GM21360 (cell line): Measurements from ENCODE around the gene RAB31.

Experiments used
- ATAC-seq: cut with Tn5 transposase; IDR thresholded peaks from one replicate; pipeline ENCODE4 v1.9.1; 2021; ENCODE audit warnings: mild to moderate bottlenecking, moderate library complexity; ENCODE audit not compliant: unreplicated experiment

Gene RAB31

GRCh38 chr18:9814431-9814830 is 106.3 kb downstream of the RAB31 start:
- ATAC-seq: no peak

- no peak for ATAC-seq
These were observed 109.2 kb downstream of the RAB31 start for GRCh38 chr18:9817286-9817685.

DNA sequence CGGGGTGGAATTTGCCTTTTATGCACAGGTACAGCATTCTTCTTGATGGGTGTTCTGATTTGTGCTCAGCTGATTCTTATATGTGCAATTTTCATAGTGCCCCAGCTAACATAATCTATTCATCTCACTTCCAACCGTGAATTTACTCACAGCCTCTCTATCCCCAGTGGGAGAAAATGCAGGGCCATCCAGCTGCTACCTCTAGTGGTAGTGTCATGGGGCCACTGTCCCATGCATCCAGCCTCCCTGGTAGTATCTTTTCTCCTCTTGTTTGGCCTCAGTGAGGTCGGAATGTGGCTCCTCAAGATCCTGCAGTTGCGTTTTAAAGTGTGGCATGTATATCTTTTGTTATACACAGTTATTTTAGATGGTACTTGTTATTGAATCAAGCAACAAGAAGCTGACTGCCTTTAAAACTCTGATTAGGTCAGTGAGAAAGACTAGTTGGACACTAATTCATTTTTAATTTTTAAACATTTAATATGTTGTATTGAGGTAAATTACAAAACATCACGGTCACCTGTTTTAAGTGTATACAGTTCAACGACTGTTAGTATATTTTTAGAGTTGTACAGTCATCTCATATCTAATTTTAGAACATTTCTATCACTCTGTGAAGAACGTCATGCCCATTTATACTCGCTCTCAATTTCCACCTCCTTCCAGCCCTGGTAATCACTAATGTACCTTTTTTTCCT is 109.8 kb downstream of the RAB31 start:
- no peak for ATAC-seq

GRCh38 chr18:9818423-9818734 is 110.3 kb downstream of the RAB31 start:
- ATAC-seq: no peak

GRCh38 chr18:9820127-9820526 is 112.0 kb downstream of the RAB31 start:
- ATAC-seq: no peak

GRCh38 chr18:9820719-9821118 is 112.6 kb downstream of the RAB31 start:
- no peak for ATAC-seq

DNA sequence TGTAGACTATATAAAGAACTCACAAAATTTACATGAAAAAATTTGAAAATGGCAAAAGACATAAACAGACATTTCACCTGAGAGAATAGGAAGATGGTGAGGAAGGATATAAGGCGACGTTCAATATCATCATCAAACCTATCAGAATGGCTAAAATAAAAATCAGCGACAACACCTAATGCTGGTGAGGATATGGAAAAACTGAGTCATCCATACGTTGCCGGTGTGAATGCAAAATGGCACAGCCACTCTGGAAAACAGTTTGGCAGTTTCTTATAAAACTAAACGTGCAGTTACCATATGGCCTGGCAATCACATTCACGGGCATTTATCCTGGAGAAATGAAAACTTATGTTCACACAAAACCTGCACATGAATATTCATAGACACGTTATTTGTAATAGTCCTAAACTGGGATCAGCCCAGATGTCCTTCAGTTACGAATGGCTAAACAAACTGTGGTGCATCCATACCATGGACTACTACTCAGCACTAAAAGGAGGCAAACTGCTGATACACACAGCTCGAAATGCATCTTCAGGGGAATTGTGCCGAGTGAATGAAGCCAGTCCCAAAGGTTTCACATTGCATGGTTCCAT is 114.6 kb downstream of the RAB31 start:
- no peak for ATAC-seq

- ATAC-seq: no peak
These were observed 115.8 kb downstream of the RAB31 start for GRCh38 chr18:9823805-9824473.

DNA sequence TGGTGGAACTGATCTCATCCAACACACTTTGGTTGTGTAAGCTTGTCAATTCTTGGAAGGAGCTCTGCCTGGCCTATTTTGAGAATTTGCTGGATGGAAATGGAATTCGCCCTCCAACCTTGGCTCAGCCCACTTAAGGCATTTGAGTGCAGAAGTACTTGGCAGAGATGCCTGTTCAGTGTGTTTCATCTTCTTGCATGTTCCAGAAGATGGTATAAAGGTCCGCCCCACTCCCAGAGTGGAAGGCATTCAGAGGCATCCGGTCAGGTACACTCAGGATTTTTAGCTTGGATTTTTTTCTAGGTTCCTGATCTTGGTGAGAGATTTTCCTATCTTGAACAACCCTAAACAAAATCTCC is 116.4 kb downstream of the RAB31 start:
- no peak for ATAC-seq

DNA sequence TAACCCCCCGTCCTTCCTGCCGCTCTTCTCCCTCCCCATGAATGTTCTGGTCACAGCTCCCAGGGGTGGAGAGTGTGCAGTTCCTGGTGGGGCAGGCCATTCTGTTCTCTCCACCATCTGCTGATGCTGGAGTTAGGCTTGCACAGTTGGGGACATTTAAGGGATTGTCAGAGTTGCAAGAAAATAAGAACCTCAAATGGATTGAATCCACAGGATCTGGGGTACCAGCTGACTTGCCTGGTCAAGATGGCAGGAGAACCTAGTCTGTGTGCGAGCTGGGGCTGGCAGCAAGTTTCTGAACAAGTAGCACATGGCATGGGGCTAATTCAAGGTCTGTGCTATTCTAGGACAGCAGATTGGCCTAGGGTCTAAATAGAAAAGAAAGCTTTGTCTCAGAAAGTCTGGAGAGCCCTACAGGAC is 116.9 kb downstream of the RAB31 start:
- no peak for ATAC-seq

DNA sequence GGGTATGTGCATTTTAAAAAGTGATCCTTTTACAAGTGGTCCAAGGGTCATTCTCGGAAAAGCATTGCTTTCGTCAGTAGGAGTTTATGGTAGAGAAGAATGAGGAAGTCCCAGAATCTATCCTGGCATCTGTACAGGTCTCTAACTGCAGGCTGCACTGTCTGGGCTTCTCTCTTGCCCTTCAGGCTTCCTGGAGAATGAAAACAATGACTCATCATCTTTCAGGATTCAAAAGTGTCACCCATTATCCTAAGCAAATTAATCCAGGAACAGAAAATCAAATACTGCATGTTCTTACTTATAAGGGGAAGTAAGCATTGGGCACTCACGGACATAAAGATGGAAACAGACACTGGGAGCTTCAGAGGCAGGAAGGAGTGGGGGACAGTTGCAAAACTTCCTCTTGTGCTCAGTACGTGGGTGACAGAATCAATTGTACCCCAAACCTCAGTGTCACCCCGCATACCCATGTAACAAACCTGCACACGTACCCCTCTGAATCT is 117.5 kb downstream of the RAB31 start:
- ATAC-seq: no peak

DNA sequence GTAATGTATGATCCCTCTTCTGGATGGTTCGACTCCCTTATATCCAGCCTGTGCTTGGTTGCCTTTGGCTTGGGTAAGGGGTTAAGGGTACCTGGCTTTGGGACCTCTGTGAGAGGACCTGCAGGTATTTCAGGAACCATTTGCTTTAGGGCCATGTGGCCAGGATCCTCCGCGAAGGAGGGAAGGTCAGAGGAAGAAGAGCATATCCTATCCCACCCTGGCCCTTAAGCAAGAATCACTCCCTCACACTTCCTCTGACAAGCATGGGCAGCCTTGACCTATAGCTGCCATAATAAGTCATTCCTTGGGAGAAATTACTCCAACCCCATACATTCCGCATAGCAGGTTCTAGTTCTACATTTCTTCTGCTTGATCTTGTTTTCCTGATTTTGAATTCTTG is 118.6 kb downstream of the RAB31 start:
- no peak for ATAC-seq

GRCh38 chr18:9827211-9827792 is 119.2 kb downstream of the RAB31 start:
- no peak for ATAC-seq

DNA sequence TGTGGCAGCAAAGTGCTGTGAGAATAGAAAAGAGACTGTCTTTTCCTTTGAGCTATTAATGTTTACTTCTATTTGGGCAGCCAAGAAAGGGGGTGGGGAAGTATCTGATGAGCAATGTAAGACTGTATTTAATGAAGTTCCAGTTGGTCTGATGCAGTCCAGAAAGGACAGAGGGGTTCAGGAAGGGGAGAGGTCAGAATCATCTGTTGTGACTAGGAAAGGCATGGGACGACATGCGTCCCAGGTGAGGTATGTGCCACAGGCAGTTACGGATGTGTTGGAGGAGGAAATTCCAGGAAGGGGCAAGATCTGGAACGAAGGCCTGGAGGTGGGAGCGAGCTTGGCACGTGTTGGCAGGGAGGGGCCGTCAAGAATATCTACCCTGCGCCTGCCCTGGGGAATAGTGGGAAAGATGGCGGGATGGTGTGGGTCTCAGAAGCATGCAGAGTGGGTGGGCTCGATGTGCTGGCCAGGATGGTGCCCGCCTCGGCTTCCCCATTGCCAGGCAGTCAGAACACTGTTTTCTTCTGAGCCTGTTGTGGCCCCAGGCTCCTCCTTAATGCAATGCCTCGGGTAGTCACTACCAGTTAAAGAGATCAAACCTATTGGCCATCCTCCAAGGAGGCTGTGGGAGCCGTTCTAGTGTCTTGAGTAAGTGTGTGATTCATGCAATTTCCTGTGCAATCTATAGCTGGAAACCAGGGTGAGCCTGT is 119.8 kb downstream of the RAB31 start:
- ATAC-seq: no peak

- no peak for ATAC-seq
These were observed 120.7 kb downstream of the RAB31 start for GRCh38 chr18:9828506-9829396.

- ATAC-seq: no peak
These were observed 121.3 kb downstream of the RAB31 start for GRCh38 chr18:9829397-9829712.

- ATAC-seq: no peak
These were observed 123.1 kb downstream of the RAB31 start for GRCh38 chr18:9831036-9831722.

GRCh38 chr18:9831723-9832199 is 123.7 kb downstream of the RAB31 start:
- ATAC-seq: no peak

DNA sequence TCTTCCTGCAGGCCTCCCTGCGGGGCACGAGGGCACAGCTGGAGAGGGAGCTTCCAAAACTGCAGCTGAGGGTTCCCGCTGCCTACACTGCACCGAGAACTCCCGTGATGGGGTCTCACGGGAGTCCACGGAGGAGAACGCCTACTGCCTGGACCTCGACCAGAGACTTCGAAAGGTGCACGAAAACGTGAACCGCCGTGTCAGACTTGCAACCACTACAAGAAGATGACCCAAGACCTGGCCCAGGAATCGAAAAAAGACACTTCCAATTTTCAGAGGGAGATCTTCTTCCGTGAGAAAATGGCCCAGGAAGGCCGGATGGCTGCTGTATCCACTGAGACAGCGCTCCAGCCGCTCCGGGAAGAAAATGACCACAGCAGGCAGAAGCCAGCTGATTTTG is 124.8 kb downstream of the RAB31 start:
- no peak for ATAC-seq

DNA sequence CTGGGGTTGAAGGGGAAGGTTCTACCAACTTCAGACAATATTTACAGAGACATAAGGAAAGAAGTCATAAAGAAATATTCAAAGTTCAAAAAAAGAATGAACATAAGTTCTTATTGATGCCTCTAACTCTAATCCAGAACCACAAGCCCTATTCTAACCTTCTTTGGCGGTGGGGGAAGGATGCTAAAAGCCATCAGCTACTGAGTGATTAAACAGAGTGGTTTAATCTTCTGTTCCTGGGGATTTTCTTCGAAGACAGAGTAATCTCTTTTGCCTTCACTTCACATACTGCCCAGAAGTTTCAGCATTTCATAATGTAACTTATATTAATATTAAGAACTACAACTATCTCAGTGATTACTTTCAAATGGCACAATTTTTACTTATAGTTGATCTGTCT is 126.5 kb downstream of the RAB31 start:
- no peak for ATAC-seq
